Cerebellar nuclear complex (tissue), 1 donor: ENCODE measurements around the gene FRMPD1.
A peak's percentile ranks its signal among the peaks of the same experiment; 100 is the strongest.

Experiments used
- DNase-seq, 2 experiments: peaks; one replicate each; lab custom pipeline; 2025; lab: John Stamatoyannopoulos, UW

The FRMPD1 gene

DNA sequence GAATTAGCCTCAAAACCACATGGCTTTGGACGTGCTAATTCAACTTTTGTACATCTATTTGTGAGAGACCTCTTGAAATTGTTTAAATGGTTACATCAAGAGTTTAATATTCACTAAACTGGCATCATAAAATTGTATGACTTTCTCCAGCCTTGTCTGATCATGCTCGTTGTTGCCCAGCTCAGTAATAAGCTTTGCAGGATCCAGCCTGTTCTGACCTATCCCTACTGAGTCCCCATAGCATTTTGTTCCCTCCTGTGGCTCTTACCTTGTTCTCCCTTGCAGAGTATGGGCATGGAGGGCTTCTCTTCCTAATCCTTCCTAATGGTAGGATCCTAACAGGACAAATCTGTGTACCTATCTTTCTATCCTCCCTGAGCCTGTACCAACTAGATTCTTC is 127.8 kb downstream of the FRMPD1 start:
- no peak for DNase-seq

DNA sequence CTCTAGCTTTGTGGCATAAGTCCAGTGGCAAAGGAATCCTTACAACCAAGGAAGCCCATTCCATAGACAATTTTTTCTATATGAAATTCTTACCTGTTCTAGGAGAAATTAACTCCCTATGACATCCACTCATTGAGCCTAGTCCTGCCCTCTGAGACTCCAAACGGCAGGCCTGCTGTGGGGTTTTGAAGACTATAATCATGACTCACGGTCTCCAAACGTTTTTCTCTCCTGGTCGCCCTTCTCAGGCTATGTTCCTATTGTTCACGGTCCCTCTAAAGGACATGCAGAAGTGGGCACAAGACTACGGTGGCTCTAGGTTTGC is 133.5 kb downstream of the FRMPD1 start:
- no peak for DNase-seq

DNA sequence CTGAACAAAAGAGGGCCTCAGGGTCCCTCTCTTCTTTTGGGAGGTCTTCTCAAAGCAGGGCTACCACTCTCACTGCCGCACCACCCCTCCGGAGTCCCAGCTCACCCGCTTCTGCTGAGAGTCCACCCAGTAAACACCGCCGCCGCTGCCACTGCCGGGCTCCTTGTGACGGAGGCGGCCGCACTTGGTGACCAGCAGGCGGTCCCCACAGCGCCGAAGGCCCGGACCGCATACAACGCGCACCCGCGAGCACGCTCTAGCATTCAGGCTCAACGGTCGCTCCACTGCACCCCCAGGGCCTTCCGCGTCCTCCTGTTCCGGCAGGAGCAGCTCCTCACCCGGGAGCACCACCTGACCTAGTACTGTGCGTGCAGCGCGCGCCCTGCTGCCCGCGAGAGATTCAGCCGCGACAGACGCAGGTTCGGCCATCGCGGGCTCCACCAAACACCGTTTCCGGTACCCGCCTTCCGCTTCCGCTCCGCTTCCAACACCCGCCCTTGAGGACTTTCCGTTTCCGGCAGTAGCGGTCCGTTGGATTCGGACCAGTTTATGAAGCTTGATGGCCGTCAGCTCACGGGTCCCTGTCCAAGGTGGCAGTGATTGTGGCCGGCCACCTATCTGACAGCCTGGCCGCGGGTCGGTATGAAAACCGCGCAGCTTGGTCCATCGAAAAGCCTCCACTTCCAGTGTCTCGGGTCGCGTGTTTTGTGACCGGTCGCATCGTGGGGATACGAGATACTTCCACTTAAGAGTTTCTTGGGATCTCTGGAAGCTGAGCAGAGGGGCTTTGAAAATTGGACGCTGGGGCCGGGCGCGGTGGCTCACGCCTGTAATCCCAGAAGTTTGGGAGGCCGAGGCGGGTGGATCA is 134.1 kb downstream of the FRMPD1 start, which contains the start of gene EXOSC3:
Gene EXOSC3, minus strand, starts transcription at position 449 of the 868 bp plus-strand sequence. Its CDS starts 20 bp downstream, at position 429.
- peak in 1 of 2 experiments; percentile 81 for DNase-seq

DNA sequence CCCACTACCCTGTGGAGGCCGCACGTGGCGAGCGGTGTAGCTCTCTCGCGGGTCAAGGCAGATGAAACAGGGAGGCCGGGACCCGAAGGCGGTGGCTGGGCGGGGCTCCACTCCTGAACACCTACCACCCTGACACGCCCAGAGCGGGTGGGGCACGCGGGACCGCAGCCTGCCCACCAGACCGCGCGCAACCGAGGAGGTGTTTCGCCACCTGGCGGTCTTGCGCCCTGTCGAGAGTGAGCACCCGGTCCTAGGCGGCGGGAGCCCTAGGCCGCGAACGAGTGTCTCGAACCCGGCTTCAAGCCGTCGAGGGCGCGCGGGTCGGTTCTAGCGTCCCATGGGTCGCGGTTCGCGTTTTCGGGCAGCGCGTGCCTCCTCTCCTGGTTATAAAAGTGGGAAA is 136.3 kb downstream of the FRMPD1 start:
- DNase-seq: no peak

DNA sequence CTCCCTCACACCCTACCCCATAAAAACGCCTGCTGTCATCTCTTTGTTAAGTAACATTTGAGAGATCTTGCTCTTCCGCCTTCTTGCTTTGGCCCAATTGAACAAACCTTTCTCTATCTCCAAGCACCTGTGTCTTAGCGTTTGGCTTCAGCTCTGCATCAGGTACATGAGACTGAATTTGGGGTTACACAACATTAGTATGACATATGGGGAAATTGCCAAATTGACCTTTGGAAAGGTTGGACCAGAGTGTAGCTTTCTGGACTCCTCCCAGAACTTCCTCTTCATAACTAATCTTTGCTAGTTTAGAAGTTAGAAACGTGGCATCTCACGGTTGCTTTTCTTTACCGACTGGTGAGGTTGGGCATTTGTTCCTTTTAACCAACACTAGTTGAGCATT is 137.6 kb downstream of the FRMPD1 start:
- no peak for DNase-seq

DNA sequence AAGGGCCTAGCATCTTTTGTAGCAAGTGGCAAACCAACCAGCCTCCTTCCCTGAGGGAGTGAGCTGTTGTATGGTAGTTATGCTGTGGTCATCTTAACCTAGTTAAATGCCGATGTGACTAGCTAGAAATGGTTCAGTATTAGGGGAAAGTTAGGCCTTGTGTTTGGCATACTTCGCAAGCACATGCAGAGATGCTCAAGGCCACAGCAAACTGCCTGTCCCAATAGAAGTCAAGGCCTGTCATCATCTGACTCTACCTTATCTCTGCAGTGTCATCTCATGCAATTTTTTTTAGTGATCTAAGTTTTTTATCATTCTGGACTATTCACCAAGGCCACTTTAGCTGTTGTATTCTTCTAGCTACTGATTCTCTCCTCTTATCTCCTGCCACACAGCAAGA is 139.3 kb downstream of the FRMPD1 start:
- no peak for DNase-seq

DNA sequence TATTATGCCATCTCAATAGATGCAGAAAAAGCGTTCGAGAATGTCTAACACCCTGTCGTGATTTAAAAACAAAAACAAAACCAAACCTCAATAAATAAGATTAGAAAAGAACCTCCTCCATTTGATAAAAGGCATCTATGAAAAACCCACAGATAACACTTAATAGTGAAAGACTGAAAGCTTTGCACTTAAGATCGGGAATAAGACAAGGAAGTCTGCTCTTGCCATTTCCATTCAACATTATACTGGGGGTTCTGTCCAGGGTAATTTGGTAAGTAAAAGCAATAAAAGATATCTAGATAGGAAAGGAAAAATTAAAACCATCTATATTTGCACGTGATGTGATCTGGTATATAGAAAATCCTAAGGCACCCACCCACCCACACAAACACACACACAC is 141.4 kb downstream of the FRMPD1 start:
- no peak for DNase-seq

DNA sequence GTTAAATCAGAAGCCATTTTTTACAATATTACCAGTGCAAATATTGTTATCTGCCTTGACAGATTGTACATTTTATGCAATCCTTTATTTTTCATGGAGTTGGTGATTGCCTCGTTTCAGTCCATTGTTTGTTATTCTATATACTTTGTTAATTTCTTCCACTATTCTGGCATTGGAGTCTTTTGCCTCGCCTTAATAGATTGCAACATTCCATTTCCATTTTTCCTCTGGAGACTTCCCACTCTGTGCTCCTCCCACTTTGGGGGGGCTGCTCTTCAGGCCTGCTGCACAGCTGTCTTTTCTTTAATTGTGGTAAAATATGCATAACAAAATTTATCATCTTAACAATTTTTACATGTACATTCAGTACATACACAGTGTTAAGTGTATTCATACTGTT is 145.5 kb downstream of the FRMPD1 start:
- no peak for DNase-seq
